Measurements from ENCODE around the gene MRPS6. TPM values are rescaled to one million over a fixed set of nuclear protein-coding genes. Genes with fewer than 3 reads are reported as not detected.

MRPS6 gene
- total and polyA plus RNA-seq, 10 of the 15 experiments (the other 5 are each of a cell fraction or from before 2014, with no cell fraction given): 32.5 to 232 (median 90.3) TPM

GRCh38 chr21:34046917-34047316 is 26.5 kb upstream of the MRPS6 start (continued):
- TF ChIP-seq SKIL (IDR thresholded peaks at IDR 0.05; ENCODE audit: low read depth, poor library complexity, severe bottlenecking) (peak; percentile 73), NR2C2 (IDR thresholded peaks at IDR 0.05; ENCODE audit: borderline replicate concordance, control insufficient read depth, insufficient read length, low read depth) (no peak), ZSCAN29 (IDR thresholded peaks at IDR 0.05) (no peak), ZNF274 (IDR thresholded peaks at IDR 0.05; ENCODE audit: insufficient read depth, insufficient read length) (no peak), CBFB (IDR thresholded peaks at IDR 0.05; ENCODE audit: low read depth) (no peak), IKZF1 (conservative IDR thresholded peaks at IDR 0.05) (peak; percentile 32), BACH1 (IDR thresholded peaks at IDR 0.05; ENCODE audit: borderline replicate concordance) (no peak), E2F8 (IDR thresholded peaks at IDR 0.05; ENCODE audit: low read depth, partially characterized antibody) (peak; percentile 36), TCF7 (IDR thresholded peaks at IDR 0.05; ENCODE audit: borderline replicate concordance) (no peak), RAD21 (IDR thresholded peaks at IDR 0.05; ENCODE audit: insufficient read depth, low read depth, low read length) (0 out of 2 replicates have a peak, but pooled peaks have one; percentile 14), FOXK2 (IDR thresholded peaks at IDR 0.05) (no peak), STAT3 (IDR thresholded peaks at IDR 0.05; ENCODE audit: low read depth, low read length) (no peak), PML (IDR thresholded peaks at IDR 0.05; ENCODE audit: low read length) (no peak), RUNX3 (IDR thresholded peaks at IDR 0.05; ENCODE audit: low read length) (peak; percentile 27; the same call in 1 of the 2 replicates), EGR1 (IDR thresholded peaks at IDR 0.05; ENCODE audit: borderline replicate concordance in 1 of 2, low read depth in 2 of 2, low read length in 2 of 2) (no peak), MXI1 (IDR thresholded peaks at IDR 0.05; ENCODE audit: low read depth, low read length) (no peak), PAX8 (IDR thresholded peaks at IDR 0.05) (no peak), DPF2 (IDR thresholded peaks at IDR 0.05) (peak; percentile 51; the same call in 1 of the 2 replicates)
- TF ChIP-seq, protein P1, sequence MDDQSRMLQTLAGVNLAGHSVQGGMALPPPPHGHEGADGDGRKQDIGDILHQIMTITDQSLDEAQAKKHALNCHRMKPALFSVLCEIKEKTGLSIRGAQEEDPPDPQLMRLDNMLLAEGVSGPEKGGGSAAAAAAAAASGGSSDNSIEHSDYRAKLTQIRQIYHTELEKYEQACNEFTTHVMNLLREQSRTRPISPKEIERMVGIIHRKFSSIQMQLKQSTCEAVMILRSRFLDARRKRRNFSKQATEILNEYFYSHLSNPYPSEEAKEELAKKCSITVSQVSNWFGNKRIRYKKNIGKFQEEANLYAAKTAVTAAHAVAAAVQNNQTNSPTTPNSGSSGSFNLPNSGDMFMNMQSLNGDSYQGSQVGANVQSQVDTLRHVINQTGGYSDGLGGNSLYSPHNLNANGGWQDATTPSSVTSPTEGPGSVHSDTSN (IDR thresholded peaks at IDR 0.05; ENCODE audit: insufficient replicate concordance, low read depth, low read length): no peak
- TF ChIP-seq, protein P2, sequence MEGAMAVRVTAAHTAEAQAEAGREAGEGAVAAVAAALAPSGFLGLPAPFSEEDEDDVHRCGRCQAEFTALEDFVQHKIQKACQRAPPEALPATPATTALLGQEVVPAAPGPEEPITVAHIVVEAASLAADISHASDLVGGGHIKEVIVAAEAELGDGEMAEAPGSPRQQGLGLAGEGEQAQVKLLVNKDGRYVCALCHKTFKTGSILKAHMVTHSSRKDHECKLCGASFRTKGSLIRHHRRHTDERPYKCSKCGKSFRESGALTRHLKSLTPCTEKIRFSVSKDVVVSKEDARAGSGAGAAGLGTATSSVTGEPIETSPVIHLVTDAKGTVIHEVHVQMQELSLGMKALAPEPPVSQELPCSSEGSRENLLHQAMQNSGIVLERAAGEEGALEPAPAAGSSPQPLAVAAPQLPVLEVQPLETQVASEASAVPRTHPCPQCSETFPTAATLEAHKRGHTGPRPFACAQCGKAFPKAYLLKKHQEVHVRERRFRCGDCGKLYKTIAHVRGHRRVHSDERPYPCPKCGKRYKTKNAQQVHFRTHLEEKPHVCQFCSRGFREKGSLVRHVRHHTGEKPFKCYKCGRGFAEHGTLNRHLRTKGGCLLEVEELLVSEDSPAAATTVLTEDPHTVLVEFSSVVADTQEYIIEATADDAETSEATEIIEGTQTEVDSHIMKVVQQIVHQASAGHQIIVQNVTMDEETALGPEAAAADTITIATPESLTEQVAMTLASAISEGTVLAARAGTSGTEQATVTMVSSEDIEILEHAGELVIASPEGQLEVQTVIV (IDR thresholded peaks at IDR 0.05; ENCODE audit: borderline replicate concordance, partially characterized antibody): no peak

Data from GM12878 (cell line).